NCI-H2171 (cell line): ENCODE data around the gene CAMKMT.

Experiments used
- DNase-seq: peaks from one replicate; lab custom pipeline; 2025; lab: John Stamatoyannopoulos, UW

Gene CAMKMT

DNA sequence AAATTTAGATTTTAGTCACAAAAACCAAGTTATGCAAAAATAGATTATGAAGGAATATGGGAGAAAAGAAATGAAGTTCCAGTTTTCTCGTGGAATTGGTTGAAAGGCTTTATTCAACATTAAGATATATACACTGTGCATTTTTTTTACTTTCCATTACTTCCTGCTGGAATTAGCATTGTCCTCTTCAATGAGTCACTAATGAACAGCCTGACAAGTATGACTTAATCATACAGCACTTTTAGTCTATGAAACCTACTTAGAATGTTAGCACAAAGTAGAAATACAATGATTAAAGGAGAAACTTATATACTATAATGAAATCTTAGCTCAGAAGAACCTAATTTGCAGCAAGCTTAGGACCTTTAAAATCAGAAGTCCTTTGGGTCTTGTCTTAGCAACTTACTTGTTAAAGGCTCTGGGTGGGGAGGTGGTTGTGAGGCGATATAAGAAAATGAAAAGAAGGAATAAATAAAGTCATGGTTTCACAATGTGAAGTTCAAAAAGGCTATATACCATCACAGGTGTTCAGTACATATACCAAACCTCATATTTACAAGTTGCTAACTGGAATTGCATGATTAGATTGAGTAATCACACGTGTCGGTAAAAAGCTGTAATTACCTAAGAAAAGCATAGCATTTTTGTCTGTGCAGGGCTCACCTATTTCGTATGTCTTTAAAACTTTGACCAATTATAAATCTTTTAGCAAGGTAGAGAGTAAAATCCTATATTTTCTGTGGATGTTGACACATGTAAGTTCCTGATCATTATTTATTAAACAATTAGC is 236.8 kb downstream of the CAMKMT start:
- no peak for DNase-seq

DNA sequence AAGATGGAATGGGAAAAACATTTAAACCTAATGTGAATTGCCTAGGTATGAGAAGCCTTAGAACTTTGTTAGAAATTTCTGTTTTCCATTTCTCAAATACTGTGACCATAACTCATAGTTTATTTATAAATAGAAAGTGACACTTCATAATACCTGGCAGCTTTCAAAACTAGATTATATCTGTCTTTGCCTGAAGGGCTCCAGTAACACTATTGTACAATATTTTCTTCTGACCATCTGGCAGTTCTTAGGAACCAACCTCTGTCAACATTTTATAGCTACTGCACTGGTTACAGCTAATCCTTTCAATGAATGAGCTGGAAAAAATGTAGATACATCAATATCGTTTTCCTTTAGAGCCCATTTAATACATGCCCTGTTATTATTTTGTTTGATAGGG is 237.4 kb downstream of the CAMKMT start:
- DNase-seq = peak; percentile 39

DNA sequence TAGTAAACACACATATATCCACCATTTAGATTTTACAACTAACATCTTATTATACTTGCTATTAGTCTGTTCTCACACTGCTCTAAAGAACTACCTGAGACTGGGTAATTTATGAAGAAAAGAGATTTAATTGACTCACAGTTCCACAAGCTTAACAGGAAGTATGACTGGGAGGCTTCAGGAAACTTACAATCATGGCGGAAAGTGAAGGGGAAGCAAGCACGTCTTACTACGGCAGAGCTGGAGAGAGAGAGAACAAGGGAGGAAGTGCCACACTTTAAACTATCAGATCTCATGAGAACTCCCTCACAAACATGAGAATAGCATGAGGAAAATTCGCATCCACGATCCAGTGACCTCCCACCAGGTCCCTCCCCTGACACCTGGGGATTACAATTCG is 240.7 kb downstream of the CAMKMT start:
- DNase-seq = no peak

DNA sequence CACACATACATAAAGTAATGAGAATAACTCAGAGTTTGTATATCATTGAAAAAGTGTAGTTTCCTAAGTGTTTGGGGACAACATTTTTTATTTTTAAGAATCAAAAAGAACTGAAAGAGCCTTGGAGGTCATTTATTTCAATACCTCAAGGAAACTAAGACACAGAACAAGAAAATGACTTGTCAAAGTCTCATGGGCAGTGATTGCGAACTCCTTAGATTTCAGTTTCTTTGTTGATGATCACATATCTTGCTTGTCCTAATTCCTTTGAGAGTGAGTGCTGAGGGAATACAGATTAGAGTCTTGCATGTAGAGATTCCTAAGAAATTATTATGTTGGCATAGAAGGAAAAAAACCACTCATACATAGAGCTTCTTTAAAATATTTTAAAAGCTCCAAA is 243.8 kb downstream of the CAMKMT start:
- DNase-seq = no peak

DNA sequence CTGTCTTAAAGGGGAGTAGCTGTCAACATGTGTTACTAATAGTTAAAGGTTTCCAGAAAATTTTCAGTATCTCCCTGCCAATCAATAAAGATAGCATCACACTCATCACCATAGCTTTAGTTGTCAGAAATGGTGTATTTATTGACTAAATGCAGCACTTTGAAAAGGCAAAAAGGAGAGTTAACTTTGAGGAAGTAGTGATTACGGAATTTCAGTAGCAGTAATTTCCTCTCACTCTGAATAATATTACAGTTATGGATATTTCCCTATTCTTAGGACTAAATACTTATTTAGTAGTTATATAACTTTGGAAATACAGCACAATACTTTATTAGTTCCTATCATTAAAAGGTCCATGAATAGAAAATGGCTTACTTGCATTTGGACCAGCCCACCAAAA is 250.5 kb downstream of the CAMKMT start:
- no peak for DNase-seq

DNA sequence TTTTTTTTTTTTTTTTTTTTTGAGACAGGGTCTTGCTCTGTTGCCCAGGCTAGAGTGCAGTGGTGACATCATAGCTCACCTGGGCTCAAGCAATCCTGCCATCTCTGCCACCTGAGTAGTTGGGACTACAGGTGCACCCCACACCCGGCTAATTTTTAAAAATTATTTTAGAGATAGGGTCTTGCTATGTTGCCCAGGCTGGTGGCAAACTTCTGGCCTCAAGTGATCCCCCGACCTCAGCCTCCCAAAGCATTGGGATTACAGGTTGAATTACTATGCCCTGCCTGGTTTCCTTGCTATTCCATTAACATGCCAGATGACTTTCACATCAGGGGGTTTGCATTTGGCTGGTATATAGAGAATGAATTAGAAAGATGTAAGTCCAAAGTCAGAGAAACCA is 253.2 kb downstream of the CAMKMT start:
- DNase-seq = no peak

DNA sequence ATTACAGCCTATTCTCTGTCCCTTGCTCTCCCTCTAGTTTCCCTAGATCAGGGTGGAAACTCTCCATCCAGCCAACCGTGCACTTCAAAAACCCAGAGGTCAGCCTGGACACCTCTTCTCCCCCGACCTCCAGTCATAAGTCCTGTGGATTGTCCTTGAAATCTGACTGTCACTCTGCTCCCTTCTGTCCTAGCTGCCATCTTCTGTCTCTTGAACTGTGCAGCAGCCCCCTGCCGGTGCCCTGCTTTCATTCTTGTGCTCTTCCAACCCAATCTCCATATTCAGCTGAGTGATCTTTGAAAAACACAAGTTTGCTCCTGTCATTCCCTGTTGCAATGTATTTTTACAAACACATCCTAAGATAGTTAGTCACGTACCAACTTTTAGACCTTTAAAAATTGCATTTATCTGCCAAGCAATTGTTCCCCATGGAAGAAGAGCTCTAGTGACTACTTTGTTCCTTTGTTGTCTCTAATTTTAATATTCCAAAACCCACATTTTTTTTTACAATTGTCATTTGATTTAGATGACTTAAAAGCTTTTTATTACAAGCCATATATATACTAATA is 254.3 kb downstream of the CAMKMT start:
- no peak for DNase-seq

DNA sequence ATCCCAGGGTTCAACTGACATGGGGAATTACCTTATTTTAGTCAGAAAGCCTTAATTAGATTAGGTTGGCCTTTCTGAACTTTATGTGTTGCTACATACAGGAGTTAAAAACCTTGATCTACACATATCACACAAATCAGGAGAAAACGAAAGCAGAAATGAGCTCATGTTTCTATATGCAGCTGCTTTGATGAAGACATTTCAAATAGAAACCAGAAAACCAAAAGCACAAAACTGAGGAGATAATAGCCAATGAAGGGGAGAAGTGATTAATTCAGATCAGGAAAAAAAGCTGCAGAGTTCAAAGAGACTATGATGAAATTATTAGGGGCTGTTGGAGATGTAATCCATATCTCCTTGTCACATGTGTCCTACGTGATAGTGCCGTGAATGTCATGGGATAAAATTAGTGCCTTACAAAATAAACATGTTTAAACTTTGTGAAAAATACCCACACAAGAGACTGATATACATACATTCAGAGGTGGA is 255.0 kb downstream of the CAMKMT start:
- no peak for DNase-seq

DNA sequence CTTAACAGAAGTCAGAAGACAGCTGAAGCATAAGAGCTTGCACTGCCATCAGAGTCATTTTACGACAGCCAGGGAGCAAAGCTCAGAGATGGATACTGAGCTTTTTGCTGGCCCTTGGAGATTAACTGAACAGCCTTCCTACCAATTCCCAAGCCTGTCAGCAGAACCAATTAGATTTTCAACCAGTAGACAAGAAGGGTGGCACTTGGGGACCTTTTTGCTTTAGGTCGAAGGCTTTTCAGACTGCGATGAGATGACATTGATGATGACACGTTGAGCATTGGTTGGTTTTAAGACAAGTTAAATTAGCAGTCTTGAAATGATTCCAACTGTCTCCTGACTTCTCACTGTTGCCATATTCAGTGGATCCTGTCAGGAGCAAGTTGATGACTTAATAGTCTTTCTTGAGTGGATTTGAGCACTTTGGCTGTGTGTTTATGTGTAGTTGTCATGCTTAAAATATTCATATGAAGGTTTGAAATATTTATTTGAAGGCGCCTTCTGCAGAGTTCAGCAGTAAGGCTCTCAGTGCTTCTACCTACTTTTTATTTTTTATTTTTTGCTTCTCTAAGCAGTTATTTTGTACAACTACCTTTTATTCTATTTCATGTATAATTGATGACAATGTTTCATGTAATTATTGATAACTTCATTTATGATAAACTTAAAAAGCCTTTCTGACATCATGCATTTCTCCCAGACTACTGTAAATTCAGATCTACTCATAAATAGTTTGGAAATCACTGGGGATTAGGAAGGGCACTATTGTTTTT is 256.7 kb downstream of the CAMKMT start:
- no peak for DNase-seq

DNA sequence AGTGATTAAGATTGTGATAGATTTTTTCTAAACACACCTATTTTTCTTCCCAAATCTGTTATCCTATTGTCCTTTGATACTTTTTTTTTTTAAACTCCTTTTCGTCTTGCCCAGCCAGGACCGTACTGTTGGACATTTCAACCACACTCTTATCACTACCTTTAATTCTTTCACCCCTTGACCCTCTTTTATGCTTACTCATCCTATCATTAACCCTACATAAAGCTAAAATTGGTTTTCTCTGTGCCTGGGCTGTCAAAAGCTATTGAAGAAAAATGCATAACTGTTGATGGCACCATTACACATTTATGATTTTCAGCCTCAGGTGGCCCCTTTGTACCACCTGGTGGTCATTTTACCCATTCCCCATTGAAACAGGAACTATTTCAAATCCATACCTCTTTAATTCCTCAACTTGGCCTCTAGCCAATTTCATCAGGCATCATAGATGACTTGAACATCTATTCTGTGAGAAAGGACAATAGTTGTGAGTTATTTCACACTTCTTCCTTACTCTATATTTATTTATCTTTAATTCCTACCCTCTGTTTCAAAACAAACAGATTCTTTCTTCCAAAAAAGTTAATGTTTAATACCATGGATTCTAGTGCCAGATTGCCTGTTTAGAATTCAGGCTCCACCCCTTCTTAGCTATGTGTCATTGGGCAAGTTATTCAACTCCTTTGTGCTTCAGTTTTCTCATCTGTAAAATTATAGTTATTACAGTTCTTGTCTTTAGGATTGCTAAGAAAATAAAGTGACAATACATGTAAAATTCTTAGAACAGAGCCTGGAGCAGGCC is 258.6 kb downstream of the CAMKMT start:
- no peak for DNase-seq

DNA sequence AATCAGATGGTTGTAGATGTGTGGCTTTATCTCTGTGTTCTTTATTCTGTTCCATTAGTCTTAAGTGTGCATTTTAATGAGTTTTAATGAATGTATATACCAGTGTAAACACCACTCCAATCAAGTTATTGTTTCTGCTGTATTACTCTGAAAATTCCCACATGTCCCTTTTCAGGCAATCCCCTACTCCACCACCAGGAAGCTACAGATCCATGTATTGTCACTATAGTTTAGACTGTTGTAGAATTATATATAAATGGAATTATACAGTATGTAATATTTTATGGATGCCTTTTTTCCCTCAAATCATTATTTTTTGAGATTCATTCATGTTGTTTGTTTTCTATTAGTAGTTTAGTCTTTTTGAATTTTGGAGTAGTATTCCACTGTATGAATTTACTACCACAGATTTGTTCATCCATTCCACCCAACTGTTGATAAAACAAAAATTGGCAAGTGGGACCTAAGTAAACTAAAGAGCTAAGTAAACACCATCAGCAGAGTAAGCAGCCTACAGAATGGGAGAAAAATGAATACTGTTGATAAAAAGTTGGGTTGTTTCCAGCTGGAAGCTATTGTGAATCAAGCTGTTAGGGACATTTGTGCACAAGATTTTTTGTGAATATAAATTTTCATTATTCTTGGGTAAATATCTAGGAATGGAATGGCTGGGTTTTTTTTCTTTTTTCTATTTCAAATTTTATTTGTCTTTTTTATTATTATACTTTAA is 262.0 kb downstream of the CAMKMT start:
- no peak for DNase-seq

DNA sequence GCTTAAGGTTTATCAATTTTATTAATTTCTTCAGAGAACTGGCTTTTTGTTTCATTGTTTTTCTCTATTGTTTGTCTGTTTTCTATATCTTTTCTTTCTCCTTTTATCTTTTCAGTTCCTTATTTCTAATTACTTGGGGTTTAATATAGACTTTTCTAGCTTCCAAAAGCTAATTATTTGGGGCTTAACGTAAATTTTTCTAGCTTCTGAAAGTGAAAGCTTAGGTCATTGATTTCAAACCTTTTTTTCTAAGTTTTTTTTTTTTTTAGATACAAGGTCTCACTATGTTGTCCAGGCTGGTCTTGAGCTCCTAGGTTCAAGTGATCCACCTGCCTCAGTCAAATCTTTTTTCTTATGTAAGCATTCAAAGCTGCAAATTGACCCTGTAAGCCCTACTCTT is 266.6 kb downstream of the CAMKMT start:
- no peak for DNase-seq

DNA sequence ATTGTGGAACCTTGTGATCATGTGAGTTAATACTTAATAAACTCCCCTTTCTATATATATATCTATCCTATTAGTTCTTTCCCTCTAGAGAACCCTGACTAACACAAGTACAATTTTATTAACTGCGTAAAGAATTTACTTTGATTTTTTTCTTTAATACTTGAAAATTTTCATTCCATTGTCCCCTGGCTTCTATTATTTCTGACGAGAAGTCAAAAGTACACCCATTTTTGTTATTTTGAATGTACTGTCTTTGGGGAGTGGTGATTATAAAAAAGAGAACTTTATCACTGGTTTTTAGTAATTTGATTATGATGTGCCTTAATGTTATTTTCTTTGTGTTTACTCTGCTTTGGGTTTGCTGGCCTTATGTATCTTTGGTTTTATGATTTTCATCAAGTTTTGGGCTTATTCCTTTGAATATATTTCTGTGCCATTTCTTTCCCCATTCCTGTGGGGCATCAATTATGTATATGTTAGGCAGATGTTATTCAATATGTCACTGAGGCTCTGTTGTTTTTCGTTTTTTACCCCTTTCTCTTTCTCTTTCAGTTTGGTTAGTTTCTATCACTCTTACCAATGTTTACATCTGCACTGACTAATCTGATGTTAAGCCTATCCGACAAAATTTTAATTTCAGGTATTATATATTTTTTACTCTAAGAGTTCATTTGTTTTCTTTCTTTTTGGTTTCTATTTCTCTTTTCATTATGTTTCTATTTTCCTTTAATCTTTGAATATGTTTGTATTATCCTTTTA is 271.4 kb downstream of the CAMKMT start:
- DNase-seq = no peak

DNA sequence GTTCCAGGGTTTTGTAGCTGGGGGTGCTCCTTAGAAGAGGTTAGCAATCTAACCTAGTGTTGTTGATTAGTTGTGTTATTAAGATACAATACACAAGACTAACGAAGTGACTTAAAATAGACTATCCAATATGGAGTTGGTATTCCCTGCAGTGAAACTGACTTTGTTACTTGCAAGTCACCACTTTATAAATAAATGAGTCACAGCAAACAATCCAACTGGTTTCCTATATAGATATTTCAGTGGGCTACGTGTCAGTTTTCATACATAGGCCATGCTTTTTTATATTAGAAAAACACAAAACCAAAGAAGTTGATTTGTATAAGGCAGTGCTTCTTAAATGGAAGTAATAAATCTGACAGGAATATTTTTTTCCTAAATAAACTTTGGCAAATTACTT is 274.0 kb downstream of the CAMKMT start:
- no peak for DNase-seq

DNA sequence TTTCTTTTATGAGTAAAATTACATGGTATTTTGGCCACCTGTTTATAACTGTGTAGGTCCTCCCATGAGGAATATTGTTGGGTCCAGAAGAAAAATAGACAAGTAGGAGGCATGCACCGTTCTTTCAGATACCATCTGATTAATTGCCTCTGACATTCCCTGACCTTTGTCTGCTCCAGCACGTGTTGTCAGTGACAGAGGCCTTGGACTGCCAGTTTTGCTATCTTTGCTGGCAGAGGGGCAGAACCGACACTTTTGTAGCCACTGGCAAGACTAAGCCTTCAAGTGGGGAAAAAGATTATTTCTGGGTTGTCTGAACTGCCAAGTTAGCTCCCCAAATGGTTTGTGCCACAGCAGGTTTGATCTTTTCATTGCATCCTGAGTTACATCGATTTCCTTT is 276.9 kb downstream of the CAMKMT start:
- DNase-seq = no peak

DNA sequence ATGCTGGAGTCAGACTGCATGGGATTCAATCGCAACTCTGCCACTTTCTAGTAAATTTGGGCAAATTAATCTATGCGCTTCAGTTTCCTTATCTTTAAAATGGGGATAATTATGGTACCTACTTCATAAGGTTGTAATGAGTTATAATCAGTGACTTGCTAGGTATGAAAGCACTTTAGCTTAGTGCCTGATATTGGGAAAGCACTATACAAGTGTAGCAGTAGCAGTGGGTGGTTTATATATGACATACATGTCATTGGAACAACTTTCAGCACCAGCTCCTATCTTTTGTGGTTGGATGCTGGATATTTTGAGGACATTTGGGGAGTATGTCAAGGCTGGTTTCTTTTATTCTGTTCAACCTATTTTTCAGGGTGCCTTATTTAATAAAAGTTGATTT is 277.7 kb downstream of the CAMKMT start:
- DNase-seq = no peak

DNA sequence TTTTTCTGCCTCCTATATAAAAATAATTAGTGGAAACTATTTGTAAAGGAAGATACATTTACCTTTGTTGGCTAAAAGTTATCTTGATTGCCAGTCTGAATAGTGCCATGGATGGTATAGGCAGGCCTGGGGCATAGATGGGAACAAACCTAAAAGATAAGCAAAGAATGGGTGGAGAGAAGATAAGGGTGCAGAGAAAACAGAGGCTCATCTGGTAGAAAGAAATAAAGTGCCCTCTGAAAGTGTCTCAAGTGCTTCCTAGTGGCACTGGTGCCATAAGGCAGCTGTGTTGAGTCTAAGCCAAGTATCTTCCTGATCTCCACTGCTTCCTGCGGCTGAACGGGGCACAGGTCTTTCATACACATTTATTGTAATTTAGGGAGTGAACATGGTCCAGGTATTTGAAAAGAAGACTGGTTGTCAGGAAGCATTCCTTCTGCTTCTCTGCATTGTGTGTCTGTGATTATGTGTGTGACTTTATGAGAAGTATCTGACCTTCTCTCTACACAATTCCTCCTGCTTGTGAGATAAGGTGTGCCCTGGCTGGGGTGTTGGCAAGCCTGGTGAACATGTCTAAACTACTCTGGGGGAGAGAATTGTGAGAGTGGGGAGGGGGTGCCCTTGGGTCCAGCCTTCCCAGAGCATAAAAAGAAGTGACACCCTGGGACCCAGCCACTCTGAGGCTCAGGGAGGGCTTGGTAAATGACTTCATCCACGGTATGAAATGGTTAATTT is 280.5 kb downstream of the CAMKMT start:
- DNase-seq = no peak

DNA sequence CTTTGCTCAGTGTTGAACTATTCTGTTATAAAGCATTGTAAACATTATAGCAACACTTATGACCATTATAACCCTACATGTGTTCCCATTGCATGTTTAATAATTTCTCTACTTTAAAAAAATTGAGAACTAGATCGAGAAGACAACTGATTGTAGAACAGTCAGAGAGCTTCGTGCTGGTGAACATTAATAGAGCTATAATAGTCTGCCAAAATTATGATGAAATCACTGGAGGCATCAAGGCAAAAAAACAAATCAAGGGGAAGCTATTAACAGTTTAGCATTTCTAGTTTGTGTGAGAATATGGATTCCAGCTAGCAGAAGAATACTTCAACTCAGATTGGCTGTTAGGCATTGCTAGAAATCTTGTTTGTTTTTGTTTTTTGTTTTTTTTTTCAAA is 284.2 kb downstream of the CAMKMT start:
- no peak for DNase-seq

DNA sequence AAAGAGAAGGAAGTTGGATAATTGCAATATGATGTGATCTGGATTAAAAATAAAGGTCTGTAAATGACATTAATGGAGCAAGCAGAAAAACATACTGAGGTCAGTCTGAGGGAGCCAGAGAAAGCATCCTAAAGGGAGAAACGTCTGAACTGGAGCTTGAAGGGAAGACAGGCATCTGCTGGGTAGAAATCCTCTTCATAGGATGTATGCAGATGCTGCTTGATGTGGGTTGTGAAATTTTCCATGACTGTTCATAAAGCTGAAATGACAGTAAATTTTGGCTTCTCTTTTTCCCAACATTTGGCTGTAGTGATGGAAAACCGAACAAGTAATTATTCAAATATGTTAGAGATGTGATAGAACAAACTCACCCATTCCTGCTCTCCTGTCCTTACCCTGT is 287.6 kb downstream of the CAMKMT start:
- no peak for DNase-seq

DNA sequence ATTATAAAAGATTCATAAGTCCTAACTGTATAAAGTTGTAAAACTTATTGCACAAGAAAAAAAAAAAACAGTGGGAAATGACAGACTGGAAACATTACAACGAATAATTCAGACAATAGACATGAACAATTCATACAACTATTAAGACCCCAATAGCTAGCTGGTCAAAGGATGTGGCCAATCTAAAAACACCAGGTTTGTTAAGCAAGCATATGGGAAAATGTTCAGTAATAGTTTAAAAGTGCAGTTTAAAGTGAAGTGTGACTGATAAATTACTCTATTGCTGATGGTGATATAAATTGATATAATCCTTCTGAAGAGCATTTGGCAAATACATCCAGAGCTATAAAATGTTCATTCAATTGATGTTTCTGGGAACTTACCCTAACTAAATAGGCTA is 289.0 kb downstream of the CAMKMT start:
- DNase-seq = no peak
